ENCODE measurements around the gene EYS.
"Not testable (repeated sequence)": the region's sequence is repeated elsewhere in the genome, so short reads cannot be mapped to it uniquely, and the experiment has no call there.

The EYS gene

GRCh38 chr6:64448101-64448500 is 1258.9 kb downstream of the EYS start:
- not testable (repeated sequence) for H3K4me3 ChIP-seq (ENCODE audit: low read length); H3K4me1 ChIP-seq (ENCODE audit: control insufficient read depth, insufficient read depth, low read length); H3K36me3 ChIP-seq (ENCODE audit: control insufficient read depth, insufficient read depth, low read length); H3K27me3 ChIP-seq (ENCODE audit: control insufficient read depth, insufficient read depth, low read length); H3K27ac ChIP-seq (ENCODE audit: low read length); H3K9me3 ChIP-seq (ENCODE audit: control insufficient read depth, insufficient read depth, low read length); DNase-seq (ENCODE audit: low read depth, low spot score)
- WGBS (ENCODE audit: insufficient coverage, insufficient read length), result no CpG with 5 or more reads among the region's 6 CpGs

- no peak overlapping the region for H3K27ac ChIP-seq (ENCODE audit: low read length)
- WGBS (ENCODE audit: insufficient coverage, insufficient read length), result no CpG with 5 or more reads among the region's 1 CpG
- no peaks in the 10 kb centered on the region; the same call in 1 of the 2 replicates for H3K9me3 ChIP-seq (ENCODE audit: control insufficient read depth, insufficient read depth, low read length)
- no peak overlapping the region for H3K4me3 ChIP-seq (ENCODE audit: low read length)
- no peak for DNase-seq (ENCODE audit: low read depth, low spot score)
- H3K4me1 ChIP-seq (ENCODE audit: control insufficient read depth, insufficient read depth, low read length), result no peaks in the 10 kb centered on the region
- no peaks in the 10 kb centered on the region for H3K27me3 ChIP-seq (ENCODE audit: control insufficient read depth, insufficient read depth, low read length)
- no peaks in the 10 kb centered on the region for H3K36me3 ChIP-seq (ENCODE audit: control insufficient read depth, insufficient read depth, low read length)
These were observed 1262.0 kb downstream of the EYS start for GRCh38 chr6:64445038-64445437.

GRCh38 chr6:64439274-64439673 is 1267.8 kb downstream of the EYS start:
- Histone ChIP-seq H3K36me3 (ENCODE audit: control insufficient read depth, insufficient read depth, low read length) (no peaks in the 10 kb centered on the region), H3K4me3 (ENCODE audit: low read length) (no peak overlapping the region), H3K27ac (ENCODE audit: low read length) (no peak overlapping the region), H3K27me3 (ENCODE audit: control insufficient read depth, insufficient read depth, low read length) (no peaks in the 10 kb centered on the region), H3K4me1 (ENCODE audit: control insufficient read depth, insufficient read depth, low read length) (no peaks in the 10 kb centered on the region), H3K9me3 (ENCODE audit: control insufficient read depth, insufficient read depth, low read length) (no peaks in the 10 kb centered on the region; the same call in 1 of the 2 replicates)
- no peak for DNase-seq (ENCODE audit: low read depth, low spot score)
- WGBS (ENCODE audit: insufficient coverage, insufficient read length), result no CpG with 5 or more reads among the region's 2 CpGs

- H3K9me3 ChIP-seq (ENCODE audit: control insufficient read depth, insufficient read depth, low read length), result no peaks in the 10 kb centered on the region
- no peak for DNase-seq (ENCODE audit: low read depth, low spot score)
- no peaks in the 10 kb centered on the region for H3K27me3 ChIP-seq (ENCODE audit: control insufficient read depth, insufficient read depth, low read length)
- no peak overlapping the region for H3K4me3 ChIP-seq (ENCODE audit: low read length)
- no peak overlapping the region for H3K27ac ChIP-seq (ENCODE audit: low read length)
- H3K4me1 ChIP-seq (ENCODE audit: control insufficient read depth, insufficient read depth, low read length), result no peaks in the 10 kb centered on the region
- WGBS (ENCODE audit: insufficient coverage, insufficient read length), result no CpG with 5 or more reads among the region's 2 CpGs
- H3K36me3 ChIP-seq (ENCODE audit: control insufficient read depth, insufficient read depth, low read length), result no peaks in the 10 kb centered on the region
These were observed 1269.0 kb downstream of the EYS start for GRCh38 chr6:64437996-64438395.

GRCh38 chr6:64429926-64430325 is 1277.1 kb downstream of the EYS start:
- no CpG with 5 or more reads among the region's 1 CpG for WGBS (ENCODE audit: insufficient coverage, insufficient read length)
- H3K9me3 ChIP-seq (ENCODE audit: control insufficient read depth, insufficient read depth, low read length), result no peaks in the 10 kb centered on the region; the same call in 1 of the 2 replicates

GRCh38 chr6:64428186-64428585 is 1278.8 kb downstream of the EYS start:
- no peak for DNase-seq (ENCODE audit: low read depth, low spot score)
- H3K9me3 ChIP-seq (ENCODE audit: control insufficient read depth, insufficient read depth, low read length), result no peaks in the 10 kb centered on the region; the same call in 1 of the 2 replicates
- H3K4me3 ChIP-seq (ENCODE audit: low read length), result no peak overlapping the region
- no peak overlapping the region for H3K27ac ChIP-seq (ENCODE audit: low read length)
- WGBS (ENCODE audit: insufficient coverage, insufficient read length), result no CpG with 5 or more reads among the region's 1 CpG
- H3K36me3 ChIP-seq (ENCODE audit: control insufficient read depth, insufficient read depth, low read length), result no peaks in the 10 kb centered on the region
- H3K27me3 ChIP-seq (ENCODE audit: control insufficient read depth, insufficient read depth, low read length), result no peaks in the 10 kb centered on the region
- no peaks in the 10 kb centered on the region for H3K4me1 ChIP-seq (ENCODE audit: control insufficient read depth, insufficient read depth, low read length)

More at GRCh38 chr6:64429926-64430325, 1277.1 kb downstream of the EYS start:
- Histone ChIP-seq H3K4me3 (ENCODE audit: low read length) (no peak overlapping the region), H3K27me3 (ENCODE audit: control insufficient read depth, insufficient read depth, low read length) (no peaks in the 10 kb centered on the region), H3K36me3 (ENCODE audit: control insufficient read depth, insufficient read depth, low read length) (no peaks in the 10 kb centered on the region), H3K4me1 (ENCODE audit: control insufficient read depth, insufficient read depth, low read length) (no peaks in the 10 kb centered on the region), H3K27ac (ENCODE audit: low read length) (no peak overlapping the region)
- DNase-seq (ENCODE audit: low read depth, low spot score), result no peak

- no CpG with 5 or more reads among the region's 2 CpGs for WGBS (ENCODE audit: insufficient coverage, insufficient read length)
- Histone ChIP-seq H3K4me3 (ENCODE audit: low read length) (no peak overlapping the region), H3K27ac (ENCODE audit: low read length) (no peak overlapping the region), H3K27me3 (ENCODE audit: control insufficient read depth, insufficient read depth, low read length) (no peaks in the 10 kb centered on the region), H3K9me3 (ENCODE audit: control insufficient read depth, insufficient read depth, low read length) (no peaks in the 10 kb centered on the region; the same call in 1 of the 2 replicates), H3K36me3 (ENCODE audit: control insufficient read depth, insufficient read depth, low read length) (no peaks in the 10 kb centered on the region), H3K4me1 (ENCODE audit: control insufficient read depth, insufficient read depth, low read length) (no peaks in the 10 kb centered on the region)
- no peak for DNase-seq (ENCODE audit: low read depth, low spot score)
These were observed 1291.1 kb downstream of the EYS start for GRCh38 chr6:64415926-64416325.

GRCh38 chr6:64411226-64411625 is 1295.8 kb downstream of the EYS start:
- H3K9me3 ChIP-seq (ENCODE audit: control insufficient read depth, insufficient read depth, low read length), result no peaks in the 10 kb centered on the region
- no peaks in the 10 kb centered on the region for H3K36me3 ChIP-seq (ENCODE audit: control insufficient read depth, insufficient read depth, low read length)
- no peak overlapping the region for H3K4me3 ChIP-seq (ENCODE audit: low read length)

GRCh38 chr6:64409948-64410347 is 1297.1 kb downstream of the EYS start:
- H3K27ac ChIP-seq (ENCODE audit: low read length), result no peak overlapping the region
- H3K4me1 ChIP-seq (ENCODE audit: control insufficient read depth, insufficient read depth, low read length), result no peaks in the 10 kb centered on the region
- no peak overlapping the region for H3K4me3 ChIP-seq (ENCODE audit: low read length)
- no peak for DNase-seq (ENCODE audit: low read depth, low spot score)
- H3K36me3 ChIP-seq (ENCODE audit: control insufficient read depth, insufficient read depth, low read length), result no peaks in the 10 kb centered on the region
- H3K27me3 ChIP-seq (ENCODE audit: control insufficient read depth, insufficient read depth, low read length), result no peaks in the 10 kb centered on the region
- no peaks in the 10 kb centered on the region for H3K9me3 ChIP-seq (ENCODE audit: control insufficient read depth, insufficient read depth, low read length)
- no CpG with 5 or more reads among the region's 1 CpG for WGBS (ENCODE audit: insufficient coverage, insufficient read length)

More at GRCh38 chr6:64411226-64411625, 1295.8 kb downstream of the EYS start:
- Histone ChIP-seq H3K27ac (ENCODE audit: low read length) (no peak overlapping the region), H3K27me3 (ENCODE audit: control insufficient read depth, insufficient read depth, low read length) (no peaks in the 10 kb centered on the region), H3K4me1 (ENCODE audit: control insufficient read depth, insufficient read depth, low read length) (no peaks in the 10 kb centered on the region)
- no peak for DNase-seq (ENCODE audit: low read depth, low spot score)

- no peaks in the 10 kb centered on the region for H3K27me3 ChIP-seq (ENCODE audit: control insufficient read depth, insufficient read depth, low read length)
- no CpG with 5 or more reads among the region's 5 CpGs for WGBS (ENCODE audit: insufficient coverage, insufficient read length)
These were observed 1302.6 kb downstream of the EYS start for GRCh38 chr6:64404396-64404795.

GRCh38 chr6:64383277-64383676 is 1323.7 kb downstream of the EYS start:
- Histone ChIP-seq H3K4me1 (ENCODE audit: control insufficient read depth, insufficient read depth, low read length) (no peaks in the 10 kb centered on the region), H3K4me3 (ENCODE audit: low read length) (no peak overlapping the region), H3K9me3 (ENCODE audit: control insufficient read depth, insufficient read depth, low read length) (no peaks in the 10 kb centered on the region), H3K27me3 (ENCODE audit: control insufficient read depth, insufficient read depth, low read length) (no peaks in the 10 kb centered on the region), H3K36me3 (ENCODE audit: control insufficient read depth, insufficient read depth, low read length) (no peaks in the 10 kb centered on the region), H3K27ac (ENCODE audit: low read length) (no peak overlapping the region)
- no CpG with 5 or more reads among the region's 2 CpGs for WGBS (ENCODE audit: insufficient coverage, insufficient read length)
- no peak for DNase-seq (ENCODE audit: low read depth, low spot score)

More at GRCh38 chr6:64404396-64404795, 1302.6 kb downstream of the EYS start:
- no peak overlapping the region for H3K27ac ChIP-seq (ENCODE audit: low read length)
- no peak overlapping the region for H3K4me3 ChIP-seq (ENCODE audit: low read length)
- DNase-seq (ENCODE audit: low read depth, low spot score), result no peak
- no peaks in the 10 kb centered on the region for H3K36me3 ChIP-seq (ENCODE audit: control insufficient read depth, insufficient read depth, low read length)
- no peaks in the 10 kb centered on the region for H3K4me1 ChIP-seq (ENCODE audit: control insufficient read depth, insufficient read depth, low read length)
- no peaks in the 10 kb centered on the region for H3K9me3 ChIP-seq (ENCODE audit: control insufficient read depth, insufficient read depth, low read length)

Measured in iPS DF 6.9 (cell line).